Endodermal cell (in vitro differentiated cells): ENCODE measurements around the gene SYT2. TPM values are rescaled to one million over a fixed set of nuclear protein-coding genes. Genes with fewer than 3 reads are reported as not detected.

Experiments
- DNase-seq: peaks from one replicate; pipeline ENCODE4 v3.0.0-alpha.2; 2017
- H3K27ac ChIP-seq: 2 replicates; pipeline ENCODE4 v1.5.1; 2013; ENCODE audit warnings: mild to moderate bottlenecking, low read depth, low read length, moderate library complexity
- H3K27me3 ChIP-seq: 2 replicates; pipeline ENCODE4 v1.6.1; 2013; ENCODE audit warnings: mild to moderate bottlenecking, low read length, moderate library complexity; ENCODE audit not compliant: insufficient read depth, control insufficient read depth, poor library complexity, severe bottlenecking
- H3K36me3 ChIP-seq: 2 replicates; pipeline ENCODE4 v1.7.0; 2013; ENCODE audit warnings: mild to moderate bottlenecking, low read length, moderate library complexity; ENCODE audit not compliant: control insufficient read depth, insufficient read depth
- H3K4me1 ChIP-seq: one replicate; pipeline ENCODE4 v1.7.0; 2013; ENCODE audit warnings: low read length; ENCODE audit not compliant: control insufficient read depth, insufficient read depth
- H3K4me3 ChIP-seq: 2 replicates; pipeline ENCODE4 v1.5.1; 2013; ENCODE audit warnings: mild to moderate bottlenecking, low read length, moderate library complexity
- H3K9ac ChIP-seq: 2 replicates; pipeline ENCODE4 v1.6.1; 2013; ENCODE audit warnings: mild to moderate bottlenecking, low read length, moderate library complexity; ENCODE audit not compliant: poor library complexity, severe bottlenecking; ENCODE audit errors: extremely low read depth
- H3K9me3 ChIP-seq: 2 replicates; pipeline ENCODE4 v1.6.1; 2013; ENCODE audit warnings: mild to moderate bottlenecking, low read length, moderate library complexity; ENCODE audit not compliant: control insufficient read depth
- H3K27ac Mint-ChIP-seq: 2 replicates; pipeline ENCODE4 v1.8.0; 2020; ENCODE audit warnings: mixed read lengths
- H3K27me3 Mint-ChIP-seq: 2 replicates; pipeline ENCODE4 v1.8.0; 2021; ENCODE audit warnings: mild to moderate bottlenecking, mixed read lengths; ENCODE audit not compliant: insufficient read depth
- H3K36me3 Mint-ChIP-seq: 2 replicates; pipeline ENCODE4 v1.8.0; 2020; ENCODE audit warnings: low read depth, mixed read lengths
- H3K4me1 Mint-ChIP-seq: 2 replicates; pipeline ENCODE4 v1.8.0; 2020; ENCODE audit warnings: mixed read lengths
- H3K4me3 Mint-ChIP-seq: 2 replicates; pipeline ENCODE4 v1.8.0; 2020; ENCODE audit warnings: mild to moderate bottlenecking, moderate library complexity, mixed read lengths
- H3K9me3 Mint-ChIP-seq: 2 replicates; pipeline ENCODE4 v1.8.0; 2020; ENCODE audit warnings: mild to moderate bottlenecking, mixed read lengths
- CTCF ChIP-seq: fragments of 200-600 bp; sonication (generic); conservative IDR thresholded peaks from 2 replicates; pipeline ENCODE4 v1.5.0; 2021; ENCODE audit warnings: antibody characterized with exemption, mild to moderate bottlenecking
- WGBS, 2 experiments: methylation state at CpG; one replicate each; pipeline versions ENCODE4 v1.1.5 to v1.1.7; 2013; ENCODE audit warnings: missing lambda C conversion rate in 2 of 2, mixed read lengths in 1 of 2; ENCODE audit not compliant: insufficient coverage in 1 of 2, insufficient read length in 1 of 2; 5-methylcytosine and 5-hydroxymethylcytosine counted together
- total RNA-seq, 2 donors: library from RNA; stranded (reverse); fragmentation: NEBNext Ultra II Directional in 1 of 2; extraction: Animal tissue kit (Norgen Biotek cat#: 25700) in 1 of 2; gene quantifications; 2 replicates in 1 of 2; 3 replicates in 1 of 2; pipeline ENCODE4 v1.2.1, GENCODE V29; 2021

SYT2 gene
- total RNA-seq, 2 donors from 2014 or later, result 2.9 to 4.4 TPM

GRCh38 chr1:202567738-202568137 lies 142.5 kb downstream of the SYT2 start:
- H3K9ac ChIP-seq, result no peak overlapping the region
- H3K9me3 ChIP-seq, result no peaks in the 10 kb centered on the region
- no peak overlapping the region for H3K27ac ChIP-seq
- no peaks in the 10 kb centered on the region for H3K27me3 ChIP-seq
- 59 to 75% methylated on average over 3 to 4 of the region's 4 CpGs for WGBS, 2 experiments
- H3K27ac Mint-ChIP-seq, result peak overlapping the region; percentile 71
- no peak for TF ChIP-seq CTCF
- H3K4me3 ChIP-seq, result no peak overlapping the region
- H3K4me3 Mint-ChIP-seq, result no peak overlapping the region
- DNase-seq, result no peak
- no peaks in the 10 kb centered on the region for H3K9me3 Mint-ChIP-seq
- H3K27me3 Mint-ChIP-seq, result no peaks in the 10 kb centered on the region
- no peaks in the 10 kb centered on the region for H3K36me3 ChIP-seq
- H3K36me3 Mint-ChIP-seq, result peaks cover 4% of the 10 kb centered on the region
- H3K4me1 Mint-ChIP-seq, result peaks cover 42% of the 10 kb centered on the region
- H3K4me1 ChIP-seq, result peaks cover 8% of the 10 kb centered on the region

- TF ChIP-seq CTCF, result no peak
- Mint-ChIP-seq H3K4me1 (peaks cover 44% of the 10 kb centered on the region), H3K27me3 (no peaks in the 10 kb centered on the region), H3K9me3 (no peaks in the 10 kb centered on the region), H3K4me3 (no peak overlapping the region), H3K27ac (peak overlapping the region; percentile 52), H3K36me3 (peaks cover 4% of the 10 kb centered on the region)
- DNase-seq, result no peak
- Histone ChIP-seq H3K9me3 (no peaks in the 10 kb centered on the region), H3K36me3 (no peaks in the 10 kb centered on the region), H3K9ac (no peak overlapping the region), H3K4me1 (peaks cover 8% of the 10 kb centered on the region), H3K27ac (no peak overlapping the region), H3K27me3 (no peaks in the 10 kb centered on the region), H3K4me3 (no peak overlapping the region)
- WGBS, 2 experiments, result 88 to 95% methylated on average over 1 to 2 of the region's 2 CpGs
Observed at GRCh38 chr1:202565890-202566602, 144.2 kb downstream of the SYT2 start.

- WGBS, 2 experiments, result 93 to 97% methylated on average over 2 of the region's 2 CpGs
- Mint-ChIP-seq H3K4me3 (no peak overlapping the region), H3K9me3 (no peaks in the 10 kb centered on the region), H3K27me3 (no peaks in the 10 kb centered on the region), H3K36me3 (peaks cover 4% of the 10 kb centered on the region), H3K4me1 (peaks cover 44% of the 10 kb centered on the region), H3K27ac (no peak overlapping the region)
- no peak overlapping the region for H3K4me3 ChIP-seq
- H3K27me3 ChIP-seq, result no peaks in the 10 kb centered on the region
- no peak overlapping the region for H3K9ac ChIP-seq
- no peak overlapping the region for H3K27ac ChIP-seq
- no peaks in the 10 kb centered on the region for H3K36me3 ChIP-seq
- H3K9me3 ChIP-seq, result no peaks in the 10 kb centered on the region
- peaks cover 8% of the 10 kb centered on the region for H3K4me1 ChIP-seq
- TF ChIP-seq CTCF, result no peak
- DNase-seq, result no peak
Observed at GRCh38 chr1:202564958-202565495, 145.2 kb downstream of the SYT2 start.
